ENCODE data around the gene RCAN1.

RCAN1 gene

GRCh38 chr21:34639250-34639649 lies 24.3 kb upstream of the RCAN1 start:
- no peak for DNase-seq (ENCODE audit: low read depth)
- no peak overlapping the region for H3K4me3 ChIP-seq (ENCODE audit: low read length)
- TF ChIP-seq CTCF (conservative IDR thresholded peaks at IDR 0.05; ENCODE audit: low read length), result no peak

- H3K4me3 ChIP-seq (ENCODE audit: low read length), result no peak overlapping the region
- TF ChIP-seq CTCF (conservative IDR thresholded peaks at IDR 0.05; ENCODE audit: low read length), result no peak
- DNase-seq (ENCODE audit: low read depth), result no peak
Observed at GRCh38 chr21:34636961-34637360, 22.0 kb upstream of the RCAN1 start.

GRCh38 chr21:34635307-34635706 lies 20.4 kb upstream of the RCAN1 start:
- peak; percentile 33 for TF ChIP-seq CTCF (conservative IDR thresholded peaks at IDR 0.05; ENCODE audit: low read length)
- no peak for DNase-seq (ENCODE audit: low read depth)

GRCh38 chr21:34632498-34632897 lies 17.6 kb upstream of the RCAN1 start:
- DNase-seq (ENCODE audit: low read depth), result no peak
- H3K4me3 ChIP-seq (ENCODE audit: low read length), result no peak overlapping the region
- TF ChIP-seq CTCF (conservative IDR thresholded peaks at IDR 0.05; ENCODE audit: low read length), result no peak

More at GRCh38 chr21:34635307-34635706, 20.4 kb upstream of the RCAN1 start:
- no peak overlapping the region for H3K4me3 ChIP-seq (ENCODE audit: low read length)

GRCh38 chr21:34630536-34631143 lies 15.7 kb upstream of the RCAN1 start:
- TF ChIP-seq CTCF (conservative IDR thresholded peaks at IDR 0.05; ENCODE audit: low read length), result peak; percentile 86
- DNase-seq (ENCODE audit: low read depth), result peak; percentile 53
- no peak overlapping the region for H3K4me3 ChIP-seq (ENCODE audit: low read length)

GRCh38 chr21:34626131-34626530 lies 11.2 kb upstream of the RCAN1 start:
- no peak for DNase-seq (ENCODE audit: low read depth)
- TF ChIP-seq CTCF (conservative IDR thresholded peaks at IDR 0.05; ENCODE audit: low read length), result no peak
- H3K4me3 ChIP-seq (ENCODE audit: low read length), result no peak overlapping the region

GRCh38 chr21:34625030-34625593 lies 10.2 kb upstream of the RCAN1 start:
- TF ChIP-seq CTCF (conservative IDR thresholded peaks at IDR 0.05; ENCODE audit: low read length), result no peak
- DNase-seq (ENCODE audit: low read depth), result no peak
- no peak overlapping the region for H3K4me3 ChIP-seq (ENCODE audit: low read length)

Measured in AG10803 (cell line).